HepG2 (cell line): ENCODE data around the gene SEMA4C. TPM values are rescaled to one million over a fixed set of nuclear protein-coding genes. Genes with fewer than 3 reads are reported as not detected.
A peak's percentile ranks its signal among the peaks of the same experiment; 100 is the strongest.

Source experiments
- BRCA1 ChIP-seq: sonication (generic); formaldehyde crosslinking; IDR thresholded peaks from 2 replicates; pipeline ENCODE4 v1.4.0; 2020; ENCODE audit warnings: missing genetic modification reagents
- EEA1 ChIP-seq: sonication (generic); formaldehyde crosslinking; IDR thresholded peaks from 2 replicates; pipeline ENCODE4 v1.5.1; 2020; ENCODE audit warnings: mild to moderate bottlenecking, missing genetic modification reagents, borderline replicate concordance
- ELF1 ChIP-seq: sonication (generic); formaldehyde crosslinking; IDR thresholded peaks from 2 replicates; pipeline ENCODE4 v1.4.0; 2020; ENCODE audit warnings: missing genetic modification reagents
- NFRKB ChIP-seq: fragments of 450-650 bp; IDR thresholded peaks from 2 replicates; pipeline ENCODE4 v1.6.1; 2017
- POLR2AphosphoS5 ChIP-seq: IDR thresholded peaks from 2 replicates; pipeline ENCODE4 v1.6.1; 2012; ENCODE audit warnings: low read depth, low read length
- ZC3H4 ChIP-seq: sonication (generic); formaldehyde crosslinking; IDR thresholded peaks from 2 replicates; pipeline ENCODE4 v1.4.0; 2020; ENCODE audit warnings: missing genetic modification reagents, borderline replicate concordance
- ZMYM3 ChIP-seq: sonication (generic); formaldehyde crosslinking; IDR thresholded peaks from 2 replicates; pipeline ENCODE4 v1.5.1; 2020; ENCODE audit warnings: mild to moderate bottlenecking, missing genetic modification reagents
- ZNF138 ChIP-seq: sonication (generic); formaldehyde crosslinking; IDR thresholded peaks from 2 replicates; pipeline ENCODE4 v1.5.0; 2020; ENCODE audit warnings: mild to moderate bottlenecking, low read depth, missing genetic modification reagents
- ZNF563 ChIP-seq: sonication (generic); formaldehyde crosslinking; IDR thresholded peaks from 2 replicates; pipeline ENCODE4 v1.8.0; 2022; ENCODE audit warnings: mild to moderate bottlenecking, moderate library complexity, missing genetic modification reagents
- polyA plus RNA-seq, 8 experiments: library from polyadenylated mRNA; depleted of rRNA in 3 of 8; stranded (reverse) in 7 of 8; unstranded in 1 of 8; fragments of >200 nt; fragmentation: Illumina TruSeq in 4 of 8; extraction: Trizol in 4 of 8; gene quantifications; 2 replicates each; pipeline versions ENCODE4 v1.2.1 to v1.2.3, GENCODE V29; 2011 to 2016; ENCODE audit warnings: low read depth in 4 of 8, missing spikeins in 1 of 8, mixed read lengths in 1 of 8; ENCODE audit not compliant: insufficient read depth in 1 of 8
- total RNA-seq, 5 experiments: library from RNA; depleted of rRNA; stranded (reverse); fragments of >200 nt; fragmentation: Illumina TruSeq; extraction: Trizol; gene quantifications; 2 replicates each; pipeline ENCODE4 v1.2.3, GENCODE V29; 2016; ENCODE audit warnings: low read depth in 1 of 5
- TF ChIP-seq, protein P1 (sequence below): sonication (generic); formaldehyde crosslinking; IDR thresholded peaks from 2 replicates; pipeline ENCODE4 v1.4.0; 2020; ENCODE audit warnings: missing genetic modification reagents, borderline replicate concordance
- TF ChIP-seq, protein P2 (sequence below): sonication (generic); formaldehyde crosslinking; IDR thresholded peaks from 2 replicates; pipeline ENCODE4 v1.8.0; 2023; ENCODE audit warnings: mild to moderate bottlenecking, missing genetic modification reagents
- TF ChIP-seq, protein P3 (sequence below): sonication (generic); formaldehyde crosslinking; IDR thresholded peaks from 2 replicates; pipeline ENCODE4 v1.4.0; 2020; ENCODE audit warnings: mild to moderate bottlenecking, missing genetic modification reagents
- TF ChIP-seq, protein P4 (sequence below): sonication (generic); formaldehyde crosslinking; IDR thresholded peaks from 2 replicates; pipeline ENCODE4 v1.4.0; 2020; ENCODE audit warnings: missing genetic modification reagents
- TF ChIP-seq, protein P5 (sequence below): sonication (generic); formaldehyde crosslinking; IDR thresholded peaks from 2 replicates; pipeline ENCODE4 v1.5.1; 2020; ENCODE audit warnings: mild to moderate bottlenecking, moderate library complexity, missing genetic modification reagents
- TF ChIP-seq, protein P6 (sequence below): sonication (generic); formaldehyde crosslinking; IDR thresholded peaks from 2 replicates; pipeline ENCODE4 v1.4.0; 2020; ENCODE audit warnings: low read depth, missing genetic modification reagents
- TF ChIP-seq, protein P7 (sequence below): conservative IDR thresholded peaks from 2 replicates; pipeline ENCODE4 v1.6.1; 2018; ENCODE audit warnings: missing genetic modification reagents

Gene SEMA4C
- total and polyA plus RNA-seq, 2 of the 13 experiments (the other 11 are each of a cell fraction or from before 2014, with no cell fraction given), result 25.9 to 46.6 TPM

DNA sequence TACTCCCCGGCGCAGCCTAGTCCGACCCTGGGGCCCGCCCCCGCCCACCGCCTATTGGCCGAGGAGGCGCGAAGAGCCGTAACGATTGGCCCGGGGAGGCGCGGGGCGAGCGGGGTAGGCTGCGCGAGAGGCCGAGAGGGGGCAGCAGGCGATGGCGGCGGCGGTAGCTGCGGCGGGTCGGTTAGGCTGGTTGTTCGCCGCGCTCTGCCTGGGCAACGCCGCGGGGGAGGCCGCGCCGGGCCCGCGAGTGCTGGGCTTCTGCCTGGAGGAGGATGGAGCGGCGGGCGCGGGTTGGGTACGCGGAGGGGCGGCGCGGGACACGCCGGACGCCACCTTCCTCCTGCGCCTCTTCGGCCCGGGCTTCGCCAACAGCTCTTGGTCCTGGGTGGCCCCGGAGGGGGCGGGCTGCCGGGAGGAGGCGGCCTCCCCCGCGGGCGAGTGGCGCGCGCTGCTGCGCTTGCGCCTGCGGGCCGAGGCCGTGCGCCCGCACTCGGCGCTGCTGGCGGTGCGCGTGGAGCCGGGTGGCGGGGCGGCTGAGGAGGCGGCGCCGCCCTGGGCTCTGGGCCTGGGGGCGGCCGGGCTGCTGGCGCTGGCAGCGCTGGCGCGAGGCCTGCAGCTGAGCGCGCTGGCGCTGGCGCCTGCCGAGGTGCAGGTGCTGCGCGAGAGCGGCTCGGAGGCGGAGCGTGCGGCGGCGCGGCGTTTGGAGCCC is 53.6 kb downstream of the SEMA4C start, which contains the start of gene CNNM3 (continued):
- TF ChIP-seq ZNF138 (CRISPR knock-in tag) (peak; percentile 7; the same call in 1 of the 2 replicates), ZMYM3 (CRISPR knock-in tag) (no peak), POLR2AphosphoS5 (peak; percentile 90), EEA1 (CRISPR knock-in tag) (peak; percentile 85), ELF1 (CRISPR knock-in tag) (no peak), ZNF563 (CRISPR knock-in tag) (no peak; the same call in 1 of the 2 replicates), ZC3H4 (CRISPR knock-in tag) (0 out of 2 replicates have a peak, but pooled peaks have one; percentile 47), BRCA1 (CRISPR knock-in tag) (no peak; the same call in 1 of the 2 replicates), NFRKB (no peak)
- TF ChIP-seq, protein P1, sequence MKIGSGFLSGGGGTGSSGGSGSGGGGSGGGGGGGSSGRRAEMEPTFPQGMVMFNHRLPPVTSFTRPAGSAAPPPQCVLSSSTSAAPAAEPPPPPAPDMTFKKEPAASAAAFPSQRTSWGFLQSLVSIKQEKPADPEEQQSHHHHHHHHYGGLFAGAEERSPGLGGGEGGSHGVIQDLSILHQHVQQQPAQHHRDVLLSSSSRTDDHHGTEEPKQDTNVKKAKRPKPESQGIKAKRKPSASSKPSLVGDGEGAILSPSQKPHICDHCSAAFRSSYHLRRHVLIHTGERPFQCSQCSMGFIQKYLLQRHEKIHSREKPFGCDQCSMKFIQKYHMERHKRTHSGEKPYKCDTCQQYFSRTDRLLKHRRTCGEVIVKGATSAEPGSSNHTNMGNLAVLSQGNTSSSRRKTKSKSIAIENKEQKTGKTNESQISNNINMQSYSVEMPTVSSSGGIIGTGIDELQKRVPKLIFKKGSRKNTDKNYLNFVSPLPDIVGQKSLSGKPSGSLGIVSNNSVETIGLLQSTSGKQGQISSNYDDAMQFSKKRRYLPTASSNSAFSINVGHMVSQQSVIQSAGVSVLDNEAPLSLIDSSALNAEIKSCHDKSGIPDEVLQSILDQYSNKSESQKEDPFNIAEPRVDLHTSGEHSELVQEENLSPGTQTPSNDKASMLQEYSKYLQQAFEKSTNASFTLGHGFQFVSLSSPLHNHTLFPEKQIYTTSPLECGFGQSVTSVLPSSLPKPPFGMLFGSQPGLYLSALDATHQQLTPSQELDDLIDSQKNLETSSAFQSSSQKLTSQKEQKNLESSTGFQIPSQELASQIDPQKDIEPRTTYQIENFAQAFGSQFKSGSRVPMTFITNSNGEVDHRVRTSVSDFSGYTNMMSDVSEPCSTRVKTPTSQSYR (CRISPR knock-in tag), result peak; percentile 6; the same call in 1 of the 2 replicates
- TF ChIP-seq, protein P2, sequence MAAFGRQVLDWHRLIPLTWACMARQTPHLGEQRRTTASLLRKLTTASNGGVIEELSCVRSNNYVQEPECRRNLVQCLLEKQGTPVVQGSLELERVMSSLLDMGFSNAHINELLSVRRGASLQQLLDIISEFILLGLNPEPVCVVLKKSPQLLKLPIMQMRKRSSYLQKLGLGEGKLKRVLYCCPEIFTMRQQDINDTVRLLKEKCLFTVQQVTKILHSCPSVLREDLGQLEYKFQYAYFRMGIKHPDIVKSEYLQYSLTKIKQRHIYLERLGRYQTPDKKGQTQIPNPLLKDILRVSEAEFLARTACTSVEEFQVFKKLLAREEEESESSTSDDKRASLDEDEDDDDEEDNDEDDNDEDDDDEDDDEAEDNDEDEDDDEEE (CRISPR knock-in tag), result 0 out of 2 replicates have a peak, but pooled peaks have one; percentile 37
- TF ChIP-seq, protein P3, sequence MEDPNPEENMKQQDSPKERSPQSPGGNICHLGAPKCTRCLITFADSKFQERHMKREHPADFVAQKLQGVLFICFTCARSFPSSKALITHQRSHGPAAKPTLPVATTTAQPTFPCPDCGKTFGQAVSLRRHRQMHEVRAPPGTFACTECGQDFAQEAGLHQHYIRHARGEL (CRISPR knock-in tag), result no peak
- TF ChIP-seq, protein P4, sequence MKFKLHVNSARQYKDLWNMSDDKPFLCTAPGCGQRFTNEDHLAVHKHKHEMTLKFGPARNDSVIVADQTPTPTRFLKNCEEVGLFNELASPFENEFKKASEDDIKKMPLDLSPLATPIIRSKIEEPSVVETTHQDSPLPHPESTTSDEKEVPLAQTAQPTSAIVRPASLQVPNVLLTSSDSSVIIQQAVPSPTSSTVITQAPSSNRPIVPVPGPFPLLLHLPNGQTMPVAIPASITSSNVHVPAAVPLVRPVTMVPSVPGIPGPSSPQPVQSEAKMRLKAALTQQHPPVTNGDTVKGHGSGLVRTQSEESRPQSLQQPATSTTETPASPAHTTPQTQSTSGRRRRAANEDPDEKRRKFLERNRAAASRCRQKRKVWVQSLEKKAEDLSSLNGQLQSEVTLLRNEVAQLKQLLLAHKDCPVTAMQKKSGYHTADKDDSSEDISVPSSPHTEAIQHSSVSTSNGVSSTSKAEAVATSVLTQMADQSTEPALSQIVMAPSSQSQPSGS, result 0 out of 2 replicates have a peak, but pooled peaks have one; percentile 16
- TF ChIP-seq, protein P5, sequence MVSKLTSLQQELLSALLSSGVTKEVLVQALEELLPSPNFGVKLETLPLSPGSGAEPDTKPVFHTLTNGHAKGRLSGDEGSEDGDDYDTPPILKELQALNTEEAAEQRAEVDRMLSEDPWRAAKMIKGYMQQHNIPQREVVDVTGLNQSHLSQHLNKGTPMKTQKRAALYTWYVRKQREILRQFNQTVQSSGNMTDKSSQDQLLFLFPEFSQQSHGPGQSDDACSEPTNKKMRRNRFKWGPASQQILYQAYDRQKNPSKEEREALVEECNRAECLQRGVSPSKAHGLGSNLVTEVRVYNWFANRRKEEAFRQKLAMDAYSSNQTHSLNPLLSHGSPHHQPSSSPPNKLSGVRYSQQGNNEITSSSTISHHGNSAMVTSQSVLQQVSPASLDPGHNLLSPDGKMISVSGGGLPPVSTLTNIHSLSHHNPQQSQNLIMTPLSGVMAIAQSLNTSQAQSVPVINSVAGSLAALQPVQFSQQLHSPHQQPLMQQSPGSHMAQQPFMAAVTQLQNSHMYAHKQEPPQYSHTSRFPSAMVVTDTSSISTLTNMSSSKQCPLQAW (CRISPR knock-in tag), result no peak
- TF ChIP-seq, protein P6, sequence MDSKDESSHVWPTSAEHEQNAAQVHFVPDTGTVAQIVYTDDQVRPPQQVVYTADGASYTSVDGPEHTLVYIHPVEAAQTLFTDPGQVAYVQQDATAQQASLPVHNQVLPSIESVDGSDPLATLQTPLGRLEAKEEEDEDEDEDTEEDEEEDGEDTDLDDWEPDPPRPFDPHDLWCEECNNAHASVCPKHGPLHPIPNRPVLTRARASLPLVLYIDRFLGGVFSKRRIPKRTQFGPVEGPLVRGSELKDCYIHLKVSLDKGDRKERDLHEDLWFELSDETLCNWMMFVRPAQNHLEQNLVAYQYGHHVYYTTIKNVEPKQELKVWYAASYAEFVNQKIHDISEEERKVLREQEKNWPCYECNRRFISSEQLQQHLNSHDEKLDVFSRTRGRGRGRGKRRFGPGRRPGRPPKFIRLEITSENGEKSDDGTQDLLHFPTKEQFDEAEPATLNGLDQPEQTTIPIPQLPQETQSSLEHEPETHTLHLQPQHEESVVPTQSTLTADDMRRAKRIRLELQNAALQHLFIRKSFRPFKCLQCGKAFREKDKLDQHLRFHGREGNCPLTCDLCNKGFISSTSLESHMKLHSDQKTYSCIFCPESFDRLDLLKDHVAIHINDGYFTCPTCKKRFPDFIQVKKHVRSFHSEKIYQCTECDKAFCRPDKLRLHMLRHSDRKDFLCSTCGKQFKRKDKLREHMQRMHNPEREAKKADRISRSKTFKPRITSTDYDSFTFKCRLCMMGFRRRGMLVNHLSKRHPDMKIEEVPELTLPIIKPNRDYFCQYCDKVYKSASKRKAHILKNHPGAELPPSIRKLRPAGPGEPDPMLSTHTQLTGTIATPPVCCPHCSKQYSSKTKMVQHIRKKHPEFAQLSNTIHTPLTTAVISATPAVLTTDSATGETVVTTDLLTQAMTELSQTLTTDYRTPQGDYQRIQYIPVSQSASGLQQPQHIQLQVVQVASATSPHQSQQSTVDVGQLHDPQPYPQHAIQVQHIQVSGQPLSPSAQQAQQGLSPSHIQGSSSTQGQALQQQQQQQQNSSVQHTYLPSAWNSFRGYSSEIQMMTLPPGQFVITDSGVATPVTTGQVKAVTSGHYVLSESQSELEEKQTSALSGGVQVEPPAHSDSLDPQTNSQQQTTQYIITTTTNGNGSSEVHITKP, result peak; percentile 68
- TF ChIP-seq, protein P7, sequence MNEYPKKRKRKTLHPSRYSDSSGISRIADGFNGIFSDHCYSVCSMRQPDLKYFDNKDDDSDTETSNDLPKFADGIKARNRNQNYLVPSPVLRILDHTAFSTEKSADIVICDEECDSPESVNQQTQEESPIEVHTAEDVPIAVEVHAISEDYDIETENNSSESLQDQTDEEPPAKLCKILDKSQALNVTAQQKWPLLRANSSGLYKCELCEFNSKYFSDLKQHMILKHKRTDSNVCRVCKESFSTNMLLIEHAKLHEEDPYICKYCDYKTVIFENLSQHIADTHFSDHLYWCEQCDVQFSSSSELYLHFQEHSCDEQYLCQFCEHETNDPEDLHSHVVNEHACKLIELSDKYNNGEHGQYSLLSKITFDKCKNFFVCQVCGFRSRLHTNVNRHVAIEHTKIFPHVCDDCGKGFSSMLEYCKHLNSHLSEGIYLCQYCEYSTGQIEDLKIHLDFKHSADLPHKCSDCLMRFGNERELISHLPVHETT (CRISPR knock-in tag), result peak; percentile 76; the same call in 1 of the 2 replicates
